Activated CD4-positive, alpha-beta T cell treated with anti-CD3 and anti-CD28 coated beads, Interleukin-2, amount 10 ng/mL, durations not matched to agents 24 days and 14 days (primary cell): ENCODE measurements around the gene GAPVD1. TPM values are rescaled to one million over a fixed set of nuclear protein-coding genes. Genes with fewer than 3 reads are reported as not detected.
"Not testable (repeated sequence)": the region's sequence is repeated elsewhere in the genome, so short reads cannot be mapped to it uniquely, and the experiment has no call there.

Experiments
- DNase-seq: peaks from one replicate; pipeline ENCODE4 v3.0.0; 2022
- H3K27ac Mint-ChIP-seq: one replicate; pipeline ENCODE4 v1.8.0; 2022; ENCODE audit warnings: mild to moderate bottlenecking, mixed read lengths
- H3K27me3 Mint-ChIP-seq: one replicate; pipeline ENCODE4 v1.8.0; 2022; ENCODE audit warnings: mixed read lengths
- H3K36me3 Mint-ChIP-seq: one replicate; pipeline ENCODE4 v1.8.0; 2022; ENCODE audit warnings: low read depth, mild to moderate bottlenecking, mixed read lengths
- H3K4me1 Mint-ChIP-seq: one replicate; pipeline ENCODE4 v1.8.0; 2021; ENCODE audit warnings: mixed read lengths
- H3K4me3 Mint-ChIP-seq: one replicate; pipeline ENCODE4 v1.8.0; 2022; ENCODE audit warnings: mild to moderate bottlenecking, moderate library complexity, mixed read lengths
- H3K9me3 Mint-ChIP-seq: one replicate; pipeline ENCODE4 v1.8.0; 2021; ENCODE audit warnings: mixed read lengths
- intact Hi-C: fragments of 100-400 bp; cut with micrococcal nuclease; formaldehyde crosslinking; loops from one replicate; pipeline ENCODE4 v1.15.1; 2023
- total RNA-seq: library from RNA; stranded (reverse); gene quantifications from 2 replicates; pipeline ENCODE4 v1.2.3, GENCODE V29; 2022

Gene GAPVD1
- total RNA-seq, 1 donor from 2014 or later, result 50.3 TPM

DNA sequence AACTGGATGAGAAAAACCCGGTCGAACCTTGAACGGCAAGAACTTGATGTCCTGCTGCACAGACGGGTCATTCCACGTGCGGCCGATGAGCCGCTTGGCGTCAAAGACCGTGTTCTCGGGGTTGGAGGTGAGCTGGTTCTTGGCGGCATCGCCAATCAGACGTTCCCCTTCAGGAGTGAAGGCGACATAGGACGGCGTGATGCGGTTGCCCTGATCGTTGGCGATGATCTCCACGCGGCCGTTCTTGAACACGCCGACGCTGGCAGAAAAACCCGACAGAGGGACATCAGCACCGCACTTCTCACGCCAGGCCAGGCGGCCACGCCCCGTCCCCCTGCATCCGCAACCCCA lies 21.0 kb upstream of the GAPVD1 start:
- H3K4me3 Mint-ChIP-seq, result peak overlapping the region; percentile 93
- peaks cover 2% of the 10 kb centered on the region for H3K27me3 Mint-ChIP-seq
- H3K36me3 Mint-ChIP-seq, result peaks cover 54% of the 10 kb centered on the region
- H3K4me1 Mint-ChIP-seq, result peaks cover 37% of the 10 kb centered on the region
- peak overlapping the region; percentile 98 for H3K27ac Mint-ChIP-seq
- no peak for DNase-seq
- H3K9me3 Mint-ChIP-seq, result no peaks in the 10 kb centered on the region
- intact Hi-C loops, result loop anchor here (2.0 to 10.0 kb wide), 4 partner anchors 92 to 468 kb away; partner anchors contain the start of genes NR6A1 and SCAI

DNA sequence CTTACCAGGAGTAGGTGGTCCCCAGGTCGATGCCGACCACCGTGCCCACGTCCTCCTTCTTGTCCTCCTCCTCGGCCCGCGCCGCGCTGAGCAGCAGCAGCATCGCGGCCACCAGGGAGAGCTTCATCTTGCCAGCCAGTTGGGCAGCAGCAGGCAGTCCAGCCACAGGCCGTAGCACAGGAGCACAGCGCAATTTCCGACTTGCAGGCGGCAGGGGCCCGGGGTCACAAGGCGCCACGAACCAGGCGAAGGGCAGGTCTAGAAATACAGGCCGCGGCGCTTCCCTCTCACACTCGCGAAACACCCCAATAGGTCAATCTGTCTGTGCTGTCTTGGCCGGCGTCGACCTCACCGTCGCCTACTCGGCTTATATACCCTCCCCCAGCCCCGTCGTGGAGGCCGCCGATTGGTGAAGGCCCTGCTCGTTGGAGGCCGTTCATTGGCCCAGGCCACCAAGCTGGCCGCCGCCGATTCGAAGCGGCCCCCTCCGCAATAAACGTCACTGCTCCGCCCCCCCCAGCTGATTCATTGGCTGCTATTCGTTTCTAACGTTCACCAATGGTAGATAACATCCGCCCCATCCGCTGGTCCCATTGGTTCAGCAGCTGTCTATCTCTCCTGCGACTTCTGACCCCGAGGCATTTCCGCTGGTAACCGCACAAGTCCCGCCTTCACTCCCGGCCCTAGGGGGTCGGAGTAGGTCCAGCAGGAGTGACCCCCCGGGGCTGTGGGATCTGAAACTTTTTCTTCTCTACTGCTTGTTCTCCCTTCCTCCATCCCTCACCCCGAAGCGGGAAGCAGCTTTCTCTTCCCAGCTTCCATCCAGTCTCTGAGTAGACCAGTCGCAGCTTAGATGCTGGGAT lies 20.4 kb upstream of the GAPVD1 start, which contains the start of gene HSPA5:
TSS of gene HSPA5 (minus strand) at position 344 of the 863 bp plus-strand sequence. CDS start at position 127, 217 bp downstream.
- DNase-seq, result peak; percentile 100
- peaks cover 34% of the 10 kb centered on the region for H3K4me1 Mint-ChIP-seq
- peak within 1 kb of the TSS; percentile 93 for H3K4me3 Mint-ChIP-seq
- peak within 1 kb of the TSS; percentile 98 for H3K27ac Mint-ChIP-seq
- peaks cover 2% of the 10 kb centered on the region for H3K27me3 Mint-ChIP-seq
- no peaks in the 10 kb centered on the region for H3K9me3 Mint-ChIP-seq
- H3K36me3 Mint-ChIP-seq, result peaks cover 50% of the 10 kb centered on the region
- intact Hi-C loops, result loop anchor here (1.0 to 10.0 kb wide), 9 partner anchors 20 to 469 kb away; partner anchors contain the start of genes ARPC5L, GAPVD1, GOLGA1 and NR6A1

DNA sequence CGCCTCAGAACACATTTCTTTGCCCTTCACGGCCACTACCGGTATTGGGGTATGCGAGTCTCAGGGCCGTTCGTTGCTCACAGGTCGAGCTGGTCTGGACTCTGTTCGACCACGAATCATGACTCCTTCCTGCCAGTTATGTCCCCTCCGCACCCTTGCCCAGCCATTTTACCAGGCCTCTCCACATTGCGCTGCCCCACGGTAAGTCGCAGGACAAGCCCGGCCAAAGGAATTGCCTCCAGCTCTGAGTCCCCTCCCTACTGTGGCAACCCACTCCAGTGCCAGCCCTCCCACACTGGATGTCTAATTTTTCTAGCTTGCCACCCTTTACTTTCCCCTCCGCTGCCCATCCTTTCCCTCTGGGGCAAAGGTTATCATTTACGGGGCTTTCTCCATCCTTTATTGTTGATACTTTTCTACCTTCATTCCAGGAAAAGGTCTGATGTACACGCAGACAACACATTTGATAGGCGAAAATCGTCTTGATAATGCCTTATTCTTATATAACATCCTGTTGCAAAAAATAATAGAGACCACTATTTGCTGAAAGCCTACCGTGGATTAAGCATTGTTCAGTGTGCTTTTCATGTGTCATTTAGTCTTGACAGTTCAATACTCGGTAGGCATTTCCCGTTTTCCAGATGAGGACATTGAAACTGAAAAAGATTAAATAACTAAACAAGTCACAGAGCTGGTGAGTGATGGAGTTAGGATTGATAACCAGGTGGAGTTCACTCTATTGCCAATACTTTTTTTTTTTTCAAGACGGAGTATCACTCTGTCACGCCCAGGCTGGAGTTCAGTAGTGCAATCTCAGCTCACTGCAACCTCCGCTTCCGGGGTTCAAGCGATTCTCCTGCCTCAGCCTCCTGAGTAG lies 19.5 kb upstream of the GAPVD1 start:
- Mint-ChIP-seq H3K9me3 (no peaks in the 10 kb centered on the region), H3K27me3 (peaks cover 2% of the 10 kb centered on the region), H3K4me3 (peak overlapping the region; percentile 93), H3K36me3 (peaks cover 41% of the 10 kb centered on the region), H3K4me1 (peaks cover 26% of the 10 kb centered on the region), H3K27ac (peak overlapping the region; percentile 98)
- intact Hi-C loops, result loop anchor here (1.0 to 10.0 kb wide), 9 partner anchors 19 to 470 kb away; partner anchors contain the start of genes ARPC5L, GAPVD1, GOLGA1 and NR6A1
- DNase-seq, result no peak

DNA sequence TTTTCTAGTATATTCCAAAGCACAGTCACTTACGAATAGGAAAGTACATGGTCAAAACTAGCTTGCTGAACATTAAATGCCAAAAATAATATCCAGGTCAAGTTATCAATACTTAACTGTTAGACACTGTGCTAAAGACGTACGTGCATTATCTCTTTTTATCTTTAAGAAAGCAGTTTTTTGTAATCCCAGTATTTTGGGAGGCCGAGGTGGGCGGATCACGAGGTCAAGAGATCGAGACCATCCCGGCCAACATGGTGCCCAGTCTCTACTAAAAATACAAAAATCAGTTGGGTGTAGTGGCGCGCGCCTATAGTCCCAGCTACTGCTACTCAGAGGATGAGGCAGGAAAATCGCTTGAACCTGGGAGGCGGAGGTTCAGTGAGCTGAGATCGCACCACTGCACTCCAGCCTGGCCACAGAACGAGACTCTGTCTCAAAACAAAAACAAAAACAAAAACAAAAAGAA lies 17.8 kb upstream of the GAPVD1 start:
- peaks cover 11% of the 10 kb centered on the region for H3K4me1 Mint-ChIP-seq
- DNase-seq, result no peak
- peaks cover 2% of the 10 kb centered on the region for H3K27me3 Mint-ChIP-seq
- H3K36me3 Mint-ChIP-seq, result peaks cover 24% of the 10 kb centered on the region
- H3K9me3 Mint-ChIP-seq, result no peaks in the 10 kb centered on the region
- H3K27ac Mint-ChIP-seq, result peak overlapping the region; percentile 21
- H3K4me3 Mint-ChIP-seq, result no peak overlapping the region
- intact Hi-C loops, result loop anchor here (5.0 to 10.0 kb wide), 3 partner anchors 102 to 472 kb away; partner anchors contain the start of genes NR6A1 and SCAI

DNA sequence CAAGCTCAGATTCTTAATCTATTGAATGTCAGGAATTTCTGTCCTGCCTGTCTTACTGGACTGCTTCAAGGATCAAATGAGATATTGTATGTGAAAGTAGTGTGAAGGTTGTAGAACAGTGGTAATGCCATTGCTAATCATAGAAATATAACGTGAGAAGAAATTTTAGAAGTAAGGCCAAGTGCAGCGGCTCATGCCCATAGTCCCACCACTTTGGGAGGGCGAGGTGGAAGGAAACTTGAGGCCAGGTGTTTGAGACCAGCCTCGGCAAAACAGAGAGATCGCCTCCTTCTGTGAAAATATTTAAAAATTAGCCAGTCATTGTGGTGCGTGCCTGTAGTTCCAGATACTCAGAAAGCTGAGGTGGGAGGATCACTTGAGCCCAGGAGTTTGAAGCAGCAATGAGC lies 15.4 kb upstream of the GAPVD1 start:
- peaks cover 7% of the 10 kb centered on the region for H3K4me1 Mint-ChIP-seq
- H3K9me3 Mint-ChIP-seq, result no peaks in the 10 kb centered on the region
- H3K36me3 Mint-ChIP-seq, result peaks cover under 1% of the 10 kb centered on the region
- no peak overlapping the region for H3K27ac Mint-ChIP-seq
- H3K27me3 Mint-ChIP-seq, result peaks cover under 1% of the 10 kb centered on the region
- DNase-seq, result no peak
- no peak overlapping the region for H3K4me3 Mint-ChIP-seq
- intact Hi-C loops, result loop anchor here (10.0 kb wide), 1 partner anchor 129 kb away; no protein-coding TSS in a partner anchor

DNA sequence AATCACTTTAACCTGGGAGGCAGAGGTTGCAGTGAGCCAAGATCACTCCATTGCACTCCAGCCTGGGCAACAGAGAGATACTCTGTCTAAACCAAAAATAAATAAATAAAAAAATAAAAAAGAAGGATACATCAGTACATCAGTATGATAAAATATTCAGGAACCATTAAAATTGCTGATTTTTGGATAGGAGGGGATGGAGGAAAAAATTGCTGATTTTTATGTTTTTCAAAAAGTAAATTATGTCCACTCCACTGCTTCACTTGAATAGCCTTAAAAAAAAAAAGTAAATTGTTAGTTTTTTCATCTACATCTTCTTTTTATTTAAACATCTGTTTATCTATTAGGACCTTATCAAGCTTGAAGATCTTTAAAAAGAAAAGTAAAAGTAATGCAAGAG lies 7.4 kb upstream of the GAPVD1 start:
- Mint-ChIP-seq H3K4me1 (no peaks in the 10 kb centered on the region), H3K9me3 (no peaks in the 10 kb centered on the region), H3K27me3 (peaks cover under 1% of the 10 kb centered on the region), H3K36me3 (no peaks in the 10 kb centered on the region), H3K4me3 (no peak overlapping the region), H3K27ac (no peak overlapping the region)
- intact Hi-C loops, result no loop called here
- no peak for DNase-seq

DNA sequence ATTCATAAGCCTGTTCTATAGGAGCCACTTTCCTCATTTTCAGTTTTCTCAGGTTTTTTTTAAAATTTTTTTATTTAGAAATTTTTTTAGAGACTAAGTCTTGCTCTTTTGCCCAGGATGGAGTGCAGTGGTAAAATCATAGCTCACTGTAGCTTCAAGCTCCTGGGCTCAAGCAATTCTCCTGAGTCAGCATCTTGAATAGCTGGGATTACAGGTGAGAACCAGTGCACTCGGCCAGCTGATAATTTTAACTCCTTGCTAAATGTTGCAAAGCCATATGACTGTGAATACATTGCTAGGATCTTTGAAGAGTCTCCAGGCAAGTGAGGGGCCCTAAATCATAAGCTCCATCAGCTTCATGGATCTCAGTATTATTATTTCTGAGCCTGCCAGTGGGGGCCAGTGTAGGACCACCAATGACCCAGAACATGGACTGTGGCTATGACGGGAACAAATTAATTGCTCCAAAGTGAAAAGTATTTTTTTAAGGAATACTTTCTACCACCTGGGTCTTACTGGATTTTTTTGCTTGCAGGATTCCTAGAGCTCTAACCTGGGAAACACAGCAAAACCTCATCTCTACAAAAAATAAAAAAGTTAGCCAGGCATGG lies 5.7 kb upstream of the GAPVD1 start:
- Mint-ChIP-seq H3K36me3 (no peaks in the 10 kb centered on the region), H3K4me1 (peaks cover 5% of the 10 kb centered on the region)

DNA sequence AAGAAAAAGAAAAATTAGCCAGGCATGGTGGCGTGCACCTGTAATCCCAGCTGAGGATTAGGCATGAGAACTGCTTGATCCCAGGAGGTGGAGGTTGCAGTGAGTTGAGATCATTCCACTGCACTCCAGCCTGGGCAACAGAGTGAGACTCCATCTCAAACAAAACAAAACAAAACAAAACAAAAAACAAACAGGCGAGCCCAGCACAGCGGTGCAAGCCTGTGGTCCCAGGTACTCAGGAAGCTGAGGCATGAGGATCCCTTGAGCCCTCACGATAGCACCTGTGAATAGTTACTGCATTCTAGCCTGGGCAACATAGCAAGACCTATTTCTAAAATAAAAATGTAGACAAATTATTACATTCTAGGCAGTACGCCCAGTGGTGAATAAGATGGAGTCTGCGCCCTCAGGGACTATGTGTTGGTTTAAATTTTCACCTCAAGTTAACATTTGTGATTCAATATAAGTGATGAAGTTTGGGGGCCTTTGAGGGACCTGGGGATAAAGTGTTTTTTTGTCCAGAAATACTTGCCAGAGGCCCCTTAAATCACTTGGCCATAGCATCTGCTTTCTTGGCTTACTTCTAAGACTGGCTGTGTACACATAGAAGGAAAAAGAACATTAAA lies 3.4 kb upstream of the GAPVD1 start:
- no peak for DNase-seq
- Mint-ChIP-seq H3K4me3 (no peak overlapping the region), H3K27ac (no peak overlapping the region), H3K4me1 (peaks cover 17% of the 10 kb centered on the region), H3K36me3 (peaks cover 6% of the 10 kb centered on the region), H3K9me3 (no peaks in the 10 kb centered on the region), H3K27me3 (peaks cover 3% of the 10 kb centered on the region)
- intact Hi-C loops, result no loop called here

More for the DNA sequence above, 5.7 kb upstream of the GAPVD1 start:
- no peak for DNase-seq
- intact Hi-C loops, result no loop called here
- Mint-ChIP-seq H3K27me3 (peaks cover 3% of the 10 kb centered on the region), H3K9me3 (no peaks in the 10 kb centered on the region), H3K4me3 (no peak overlapping the region), H3K27ac (no peak overlapping the region)

DNA sequence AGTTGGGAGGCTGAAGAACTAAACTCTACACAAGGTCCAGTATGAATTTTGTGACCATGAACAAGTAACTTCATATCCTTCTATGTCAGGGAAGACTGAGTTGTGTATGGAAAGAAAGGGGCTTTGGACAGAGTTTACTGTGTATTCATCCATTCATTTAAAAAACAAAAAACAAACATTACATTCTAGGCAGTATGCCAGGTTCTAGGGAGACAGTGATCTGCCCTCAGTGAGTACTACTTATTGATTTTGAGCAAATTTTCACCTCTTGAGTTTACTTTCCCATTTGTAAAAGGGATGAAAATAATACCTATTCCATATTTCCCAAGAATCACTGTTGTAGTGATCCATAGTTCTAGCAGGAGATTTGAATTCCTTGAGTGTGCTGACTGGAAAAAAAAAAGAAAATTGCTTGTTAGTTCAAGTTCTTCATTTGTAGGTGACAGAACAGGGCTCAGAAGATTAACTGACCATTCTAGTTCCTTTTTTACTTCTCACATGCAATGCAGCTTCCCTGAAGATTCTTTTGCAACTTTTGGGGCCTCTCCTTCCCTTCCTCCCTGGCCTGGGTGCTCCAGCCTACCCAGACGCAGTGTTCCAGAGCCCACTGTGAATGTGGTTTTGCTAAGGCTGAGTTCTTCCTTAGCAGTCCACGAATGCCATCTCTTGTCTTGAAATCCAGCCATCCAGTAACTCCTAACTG lies 2.6 kb upstream of the GAPVD1 start:
- Mint-ChIP-seq H3K4me3 (no peak overlapping the region), H3K27ac (no peak overlapping the region), H3K27me3 (peaks cover 3% of the 10 kb centered on the region), H3K36me3 (peaks cover 8% of the 10 kb centered on the region), H3K9me3 (no peaks in the 10 kb centered on the region), H3K4me1 (peaks cover 23% of the 10 kb centered on the region)
- intact Hi-C loops, result no loop called here
- no peak for DNase-seq

DNA sequence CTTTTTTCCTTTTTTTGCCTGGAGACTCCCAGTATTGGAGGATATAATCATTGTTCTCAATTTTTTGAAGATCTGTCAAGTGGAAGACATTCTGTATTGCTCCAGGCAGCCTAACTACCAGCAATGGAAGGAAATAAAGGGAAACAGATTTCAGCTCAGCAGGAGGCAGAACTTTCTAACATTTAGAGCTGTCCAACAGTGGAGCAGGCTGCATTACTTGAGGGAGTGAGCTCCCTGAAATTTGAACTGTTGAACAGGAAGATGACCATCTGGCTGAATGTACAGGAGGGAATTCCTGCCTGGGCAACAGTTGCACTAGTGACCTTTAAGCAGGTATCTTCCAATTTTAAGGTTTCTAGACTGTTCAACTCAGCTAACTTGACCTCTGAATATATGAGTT lies 1.1 kb upstream of the GAPVD1 start:
- H3K9me3 Mint-ChIP-seq, result no peaks in the 10 kb centered on the region
- H3K27me3 Mint-ChIP-seq, result peaks cover 3% of the 10 kb centered on the region
- peak overlapping the region; percentile 61 for H3K27ac Mint-ChIP-seq
- DNase-seq, result no peak
- H3K36me3 Mint-ChIP-seq, result peaks cover 14% of the 10 kb centered on the region
- intact Hi-C loops, result loop anchor here (2.0 kb wide), 1 partner anchor 60 kb away; the partner anchor contains the start of gene RABEPK
- H3K4me3 Mint-ChIP-seq, result peak overlapping the region; percentile 97
- H3K4me1 Mint-ChIP-seq, result peaks cover 29% of the 10 kb centered on the region

DNA sequence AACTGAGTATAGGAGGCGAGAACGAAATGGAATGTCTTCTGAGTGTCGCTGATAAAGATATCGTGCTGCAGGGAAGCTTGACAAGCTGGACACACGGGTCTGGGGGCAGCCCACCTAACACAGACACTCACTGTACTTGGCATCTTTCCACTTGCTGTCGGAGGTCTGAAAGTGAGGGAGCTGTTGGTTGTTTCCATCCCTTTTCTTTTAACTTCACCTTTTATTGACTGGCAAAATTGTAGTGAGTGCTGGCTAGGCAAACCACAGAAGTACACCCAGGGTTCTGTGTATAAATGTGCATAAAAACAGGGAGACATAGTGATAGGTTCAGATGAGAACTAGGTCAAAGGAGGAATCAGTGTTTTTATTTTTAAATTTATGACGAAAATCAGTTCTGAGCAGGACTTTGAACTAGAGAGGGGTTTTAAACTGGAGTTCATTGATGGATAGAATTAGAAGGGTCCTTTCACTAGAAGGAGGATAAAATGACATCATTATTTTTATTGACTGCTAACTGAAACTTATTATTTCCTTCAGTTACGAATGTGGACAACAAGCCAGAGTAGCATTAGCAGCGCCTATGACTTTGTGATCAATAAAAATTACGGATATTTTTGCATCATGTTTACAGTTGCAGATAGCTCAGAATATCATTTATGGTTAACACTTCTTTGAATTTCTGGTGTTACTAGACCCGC lies 817 bp downstream of the GAPVD1 start:
- Mint-ChIP-seq H3K4me1 (peaks cover 31% of the 10 kb centered on the region), H3K9me3 (no peaks in the 10 kb centered on the region), H3K27me3 (peaks cover 3% of the 10 kb centered on the region), H3K27ac (peak overlapping the region; percentile 93), H3K4me3 (peak overlapping the region; percentile 97), H3K36me3 (peaks cover 19% of the 10 kb centered on the region)
- intact Hi-C loops, result no loop called here
- no peak for DNase-seq

DNA sequence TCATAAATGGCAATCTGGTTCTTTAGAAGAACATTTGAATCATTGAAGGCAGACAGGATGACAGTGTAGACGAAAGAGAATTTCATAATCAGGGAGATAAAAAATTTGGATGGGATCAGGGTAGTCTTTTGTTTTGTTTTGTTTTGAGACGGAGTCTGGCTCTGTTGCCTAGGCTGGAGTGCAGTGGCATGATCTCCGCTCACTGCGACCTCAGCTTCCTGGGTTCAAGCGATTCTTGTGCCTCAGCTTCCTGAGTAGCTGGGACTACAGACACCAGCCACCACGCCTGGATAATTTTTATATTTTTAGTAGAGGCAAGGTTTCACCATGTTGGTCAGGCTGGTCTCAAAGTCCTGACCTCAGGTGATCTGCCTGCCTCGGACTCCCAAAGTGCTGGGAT lies 2.4 kb downstream of the GAPVD1 start:
- H3K36me3 Mint-ChIP-seq, result peaks cover 22% of the 10 kb centered on the region
- intact Hi-C loops, H3K9me3 Mint-ChIP-seq, H3K27me3 Mint-ChIP-seq: not testable (repeated sequence)
- peaks cover 34% of the 10 kb centered on the region for H3K4me1 Mint-ChIP-seq
- H3K27ac Mint-ChIP-seq, result peak overlapping the region; percentile 65
- H3K4me3 Mint-ChIP-seq, result peak overlapping the region; percentile 74
- DNase-seq, result peak; percentile 75
